ENCODE results near the gene TRPM2. TPM values are rescaled to one million over a fixed set of nuclear protein-coding genes. Genes with fewer than 3 reads are reported as not detected.

The TRPM2 gene
- total and polyA plus RNA-seq, 2 of the 13 experiments (the other 11 are each of a cell fraction or from before 2014, with no cell fraction given), result 0.07 to 0.20 TPM

GRCh38 chr21:44349416-44349846 is 4.0 kb upstream of the TRPM2 start:
- no peak overlapping the region for H3K9ac ChIP-seq (ENCODE audit: insufficient read depth, low read depth, low read length)
- no peaks in the 10 kb centered on the region for H3K36me3 ChIP-seq (replicated peaks in 1 of 2; ENCODE audit: control insufficient read depth in 1 of 2, insufficient read depth in 2 of 2, low read length in 2 of 2)
- ATAC-seq, result no peak; the same call in 2 of the 3 replicates
- no TSS peak for BruUV-seq (replicated peaks)
- no peaks in the 10 kb centered on the region for H3K79me2 ChIP-seq (ENCODE audit: insufficient read depth, low read length)
- 27% methylated on average over 3 of the region's 12 CpGs for WGBS (ENCODE audit: low lambda C conversion rate)
- H3K27ac ChIP-seq (ENCODE audit: extremely low read length, insufficient read depth, low read length), result no peak overlapping the region
- POLR2A ChIA-PET, result no interaction called here
- no peak overlapping the region for H3K4me2 ChIP-seq (ENCODE audit: low read depth, low read length)
- CTCF ChIA-PET (ENCODE audit: low intra/inter-chr PET ratio, low total read pairs), result no interaction called here
- peaks cover 5 to 27% of the 10 kb centered on the region in 2 experiments; a peak in 4 of 5 replicates for H3K27me3 ChIP-seq (ENCODE audit: control insufficient read depth in 1 of 2, insufficient read depth in 2 of 2, low read length in 2 of 2)
- FAIRE-seq, result no peak
- H3K4me3 ChIP-seq (replicated peaks in 1 of 3; ENCODE audit: insufficient read depth in 1 of 3, low read depth in 2 of 3, low read length in 3 of 3), result no peak overlapping the region
- no peak for DNase-seq (ENCODE audit: low spot score)
- no peaks in the 10 kb centered on the region for H4K20me1 ChIP-seq (ENCODE audit: insufficient read depth, low read length)
- no peaks in the 10 kb centered on the region for H3K9me3 ChIP-seq (ENCODE audit: low read length)
- intact Hi-C loops (cut with micrococcal nuclease; ENCODE audit: unreplicated experiment), result no loop called here
- H3K4me1 ChIP-seq (ENCODE audit: insufficient read depth, low read length), result peaks cover 9% of the 10 kb centered on the region
- H2AFZ ChIP-seq (ENCODE audit: low read length), result no peak overlapping the region
- no peak for TF ChIP-seq KDM4B (CRISPR knock-in tag; IDR thresholded peaks at IDR 0.05)
- TF ChIP-seq HNF4A (CRISPR knock-in tag; IDR thresholded peaks at IDR 0.05), result no peak
- TF ChIP-seq STAT6 (CRISPR knock-in tag; IDR thresholded peaks at IDR 0.05; ENCODE audit: borderline replicate concordance), result no peak
- TF ChIP-seq NPAS2 (CRISPR knock-in tag; IDR thresholded peaks at IDR 0.05; ENCODE audit: borderline replicate concordance), result no peak
- no peak for TF ChIP-seq CHCHD3 (CRISPR knock-in tag; IDR thresholded peaks at IDR 0.05)
- TF ChIP-seq NR2F1 (CRISPR knock-in tag; IDR thresholded peaks at IDR 0.05), result no peak
- TF ChIP-seq ELF3 (CRISPR knock-in tag; IDR thresholded peaks at IDR 0.05), result no peak
- no peak for TF ChIP-seq ZNF263 (CRISPR knock-in tag; IDR thresholded peaks at IDR 0.05)
- TF ChIP-seq ZBTB7B (CRISPR knock-in tag; IDR thresholded peaks at IDR 0.05), result no peak
- no peak for TF ChIP-seq HMG20A (CRISPR knock-in tag; IDR thresholded peaks at IDR 0.05; ENCODE audit: borderline replicate concordance)
- no peak for TF ChIP-seq ZNF770 (CRISPR knock-in tag; IDR thresholded peaks at IDR 0.05)
- TF ChIP-seq CREB1 (IDR thresholded peaks at IDR 0.05), result no peak
- no peak for TF ChIP-seq CREB1 (CRISPR knock-in tag; IDR thresholded peaks at IDR 0.05)
- TF ChIP-seq ATF7 (IDR thresholded peaks at IDR 0.05), result no peak
- TF ChIP-seq ATF7 (CRISPR knock-in tag; IDR thresholded peaks at IDR 0.05), result no peak
- no peak for TF ChIP-seq HNF4G (IDR thresholded peaks at IDR 0.05; ENCODE audit: borderline replicate concordance, low read depth, low read length)
- no peak for TF ChIP-seq HNF4G (CRISPR knock-in tag; IDR thresholded peaks at IDR 0.05; ENCODE audit: borderline replicate concordance, low read depth)
- TF ChIP-seq ZNF564 (CRISPR knock-in tag; IDR thresholded peaks at IDR 0.05), result no peak
- TF ChIP-seq ZMAT3 (CRISPR knock-in tag; conservative IDR thresholded peaks at IDR 0.05), result no peak
- TF ChIP-seq CREB3 (CRISPR knock-in tag; IDR thresholded peaks at IDR 0.05), result no peak
- in situ Hi-C loops (cut with HindIII; ENCODE audit: extremely low pct_ligation_motif_present, low pct_unique_long_range_greater_than_20kb), result no loop called here

All from HepG2 (cell line).